ENCODE data around the gene GFER. TPM values are rescaled to one million over a fixed set of nuclear protein-coding genes. Genes with fewer than 3 reads are reported as not detected.
A peak's percentile ranks its signal among the peaks of the same experiment; 100 is the strongest.
"Not testable (repeated sequence)": the region's sequence is repeated elsewhere in the genome, so short reads cannot be mapped to it uniquely, and the experiment has no call there.

Gene GFER
- total RNA-seq, 1 donor from 2014 or later = 21.5 TPM

- no peak overlapping the region for H3K4me3 ChIP-seq (ENCODE audit: low read depth, low read length)
Measured at GRCh38 chr16:2006317-2006716, 22.3 kb downstream of the GFER start.

GRCh38 chr16:2007081-2007836 is 23.3 kb downstream of the GFER start:
- H3K4me3 ChIP-seq (ENCODE audit: low read depth, low read length) = no peak overlapping the region
- no peak for TF ChIP-seq CTCF (conservative IDR thresholded peaks at IDR 0.05; ENCODE audit: low read depth, low read length)
- DNase-seq (ENCODE audit: low read depth) = no peak

More at GRCh38 chr16:2006317-2006716, 22.3 kb downstream of the GFER start:
- TF ChIP-seq CTCF (conservative IDR thresholded peaks at IDR 0.05; ENCODE audit: low read depth, low read length) = no peak
- no peak for DNase-seq (ENCODE audit: low read depth)

GRCh38 chr16:2008009-2008526 is 24.1 kb downstream of the GFER start:
- no peak for DNase-seq (ENCODE audit: low read depth)
- H3K4me3 ChIP-seq (ENCODE audit: low read depth, low read length) = peak overlapping the region; percentile 85
- no peak for TF ChIP-seq CTCF (conservative IDR thresholded peaks at IDR 0.05; ENCODE audit: low read depth, low read length)

- H3K4me3 ChIP-seq (ENCODE audit: low read depth, low read length) = peak overlapping the region; percentile 85
- no peak for TF ChIP-seq CTCF (conservative IDR thresholded peaks at IDR 0.05; ENCODE audit: low read depth, low read length)
- no peak for DNase-seq (ENCODE audit: low read depth)
Measured at GRCh38 chr16:2008631-2009163, 24.7 kb downstream of the GFER start.

GRCh38 chr16:2009164-2009711 is 25.2 kb downstream of the GFER start:
- no peak for DNase-seq (ENCODE audit: low read depth)
- TF ChIP-seq CTCF (conservative IDR thresholded peaks at IDR 0.05; ENCODE audit: low read depth, low read length) = no peak
- H3K4me3 ChIP-seq (ENCODE audit: low read depth, low read length) = peak overlapping the region; percentile 85

- no peak for DNase-seq (ENCODE audit: low read depth)
- TF ChIP-seq CTCF (conservative IDR thresholded peaks at IDR 0.05; ENCODE audit: low read depth, low read length) = no peak
- H3K4me3 ChIP-seq (ENCODE audit: low read depth, low read length) = peak within 1 kb of the TSS; percentile 87
Measured at GRCh38 chr16:2009791-2010510, 26.0 kb downstream of the GFER start, which contains the start of gene ZNF598. ZNF598 (minus strand) TSS chr16:2009821.

GRCh38 chr16:2011726-2012125 is 27.7 kb downstream of the GFER start:
- DNase-seq (ENCODE audit: low read depth) = not testable (repeated sequence)

More at GRCh38 chr16:2011726-2012125, 27.7 kb downstream of the GFER start:
- H3K4me3 ChIP-seq (ENCODE audit: low read depth, low read length) = not testable (repeated sequence)

All from epithelial cell of proximal tubule (primary cell).